ENCODE results near the gene NENF.

NENF gene

GRCh38 chr1:212432272-212432660 is 454 bp upstream of the NENF start:
- no peak for DNase-seq

- no peak for DNase-seq
Observed at GRCh38 chr1:212433577-212434462, 1.1 kb downstream of the NENF start.

GRCh38 chr1:212434992-212435391 is 2.3 kb downstream of the NENF start:
- no peak for DNase-seq

GRCh38 chr1:212437179-212437798 is 4.6 kb downstream of the NENF start:
- no peak for DNase-seq

DNA sequence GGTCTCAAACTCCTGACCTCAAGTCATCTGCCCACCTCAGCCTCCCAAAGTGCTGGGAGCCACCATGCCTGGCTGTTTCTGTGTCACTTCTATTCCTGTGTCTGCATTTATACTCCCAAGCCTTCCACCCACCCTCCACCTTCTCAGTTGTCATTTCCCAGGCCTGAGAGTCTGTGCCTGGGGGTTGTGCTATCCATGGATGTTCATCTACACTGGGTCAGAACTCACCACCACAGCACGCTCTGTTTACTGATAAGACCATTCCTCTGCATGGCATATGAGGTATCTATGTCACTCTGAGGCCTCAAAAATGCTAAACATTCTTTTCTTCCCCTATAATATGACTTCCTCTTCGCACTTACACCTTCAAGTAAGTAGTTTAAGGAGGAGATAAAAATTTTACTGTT is 6.1 kb downstream of the NENF start:
- DNase-seq, result no peak

GRCh38 chr1:212440419-212440818 is 7.7 kb downstream of the NENF start:
- DNase-seq, result no peak

- DNase-seq, result no peak
Observed at GRCh38 chr1:212442408-212442807, 9.7 kb downstream of the NENF start.

GRCh38 chr1:212446333-212446732 is 13.6 kb downstream of the NENF start:
- DNase-seq, result no peak

- DNase-seq, result no peak
Observed at GRCh38 chr1:212447478-212447877, 14.8 kb downstream of the NENF start.

- DNase-seq, result no peak
Observed at GRCh38 chr1:212450331-212450881, 17.7 kb downstream of the NENF start.

- DNase-seq, result no peak
Observed at GRCh38 chr1:212451416-212452322, 18.9 kb downstream of the NENF start.

DNA sequence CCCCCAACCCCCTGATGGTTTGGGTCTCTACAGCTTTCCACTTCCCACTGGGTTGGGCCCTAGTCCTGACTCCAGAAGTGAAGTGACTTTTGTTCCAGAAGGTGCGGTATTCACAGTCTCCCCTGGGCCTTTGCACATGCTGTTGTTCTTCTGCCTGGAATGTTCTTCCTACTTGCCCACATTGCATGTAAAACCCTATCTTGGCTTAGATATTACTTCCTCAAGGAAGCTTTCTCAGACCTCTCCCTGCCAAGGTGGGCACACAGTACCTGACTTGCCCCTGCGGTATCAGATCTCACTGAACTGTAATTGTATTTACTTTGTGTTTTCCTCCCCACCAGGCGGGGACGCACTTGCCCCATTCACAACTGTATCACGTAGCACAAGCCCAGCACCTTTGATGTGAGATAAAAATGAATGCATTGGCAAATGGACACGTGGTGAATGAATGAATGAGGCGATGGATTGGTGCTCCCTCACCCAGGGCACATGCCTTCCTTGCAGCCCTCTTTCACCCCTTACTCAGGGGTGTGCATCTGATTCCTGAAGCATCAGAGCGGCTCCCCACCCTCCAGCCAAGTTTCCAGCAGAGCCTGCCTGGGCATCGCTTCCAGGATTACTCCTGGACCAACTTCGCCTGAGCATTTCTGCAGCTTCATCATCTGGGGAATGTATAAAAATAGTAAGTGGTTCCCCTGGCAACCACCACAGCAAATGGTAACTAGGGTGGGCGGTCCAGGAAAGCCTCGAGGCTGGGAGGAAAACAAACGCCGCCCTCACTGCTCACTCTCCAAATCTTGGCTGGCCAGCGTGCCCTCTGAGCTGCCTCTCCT is 19.8 kb downstream of the NENF start:
- no peak for DNase-seq

GRCh38 chr1:212453156-212453857 is 20.6 kb downstream of the NENF start:
- no peak for DNase-seq

DNA sequence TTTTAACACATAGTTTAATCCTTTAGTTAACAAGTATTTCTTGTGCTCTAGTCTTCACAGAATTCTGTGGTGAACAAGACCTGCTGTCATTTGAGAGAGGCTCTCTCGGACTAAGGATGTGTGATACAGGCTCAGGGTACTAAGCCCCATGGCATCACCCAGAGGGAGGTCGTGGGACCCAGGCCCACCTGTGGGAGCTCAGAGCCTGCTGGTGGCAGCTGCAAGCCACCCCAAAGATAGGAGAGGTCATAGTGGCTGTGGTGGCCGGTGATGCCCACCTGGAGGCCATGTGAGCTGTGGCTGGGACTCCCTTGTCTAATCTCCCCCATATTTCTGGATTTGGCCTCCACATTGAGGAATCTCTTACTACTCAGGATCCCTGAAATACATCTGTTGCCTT is 22.0 kb downstream of the NENF start:
- no peak for DNase-seq

- no peak for DNase-seq
Observed at GRCh38 chr1:212455401-212455800, 22.7 kb downstream of the NENF start.

DNA sequence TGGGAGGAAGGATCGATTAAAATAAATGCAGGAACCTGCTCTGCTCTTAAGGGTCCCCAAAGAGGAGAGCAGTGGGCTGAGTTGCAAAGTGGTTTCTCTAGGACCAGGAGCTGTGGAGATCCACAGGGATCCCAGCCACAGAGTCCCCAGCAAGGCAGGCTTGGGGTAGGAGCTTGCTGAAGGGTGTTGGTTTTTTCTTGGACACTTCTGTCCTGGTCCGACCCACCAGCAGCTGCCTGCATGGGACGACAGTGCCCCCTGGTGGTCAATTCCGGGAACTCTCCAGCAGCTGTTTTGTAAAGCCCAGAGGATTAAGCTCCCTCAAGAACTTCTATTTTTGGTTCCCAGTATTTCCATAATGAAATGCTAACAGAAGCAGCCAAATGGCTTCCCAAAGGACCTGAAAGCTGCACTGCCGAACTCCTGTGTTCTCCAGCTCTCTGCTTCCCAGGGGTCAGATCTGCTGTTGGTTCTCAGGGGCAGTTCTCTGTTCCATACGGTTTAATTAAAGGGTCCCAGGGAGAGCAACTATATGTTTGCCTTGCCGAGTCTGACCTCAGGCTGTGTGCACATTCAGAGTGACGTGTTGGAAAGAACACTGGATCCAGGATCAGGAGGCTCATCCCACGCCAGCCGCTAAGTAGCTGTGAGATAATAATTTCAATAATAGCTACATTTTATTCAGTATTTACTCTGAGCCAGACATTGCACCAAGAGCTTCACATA is 23.2 kb downstream of the NENF start:
- peak; percentile 63 for DNase-seq

GRCh38 chr1:212457740-212458338 is 25.1 kb downstream of the NENF start:
- DNase-seq, result peak; percentile 31

- DNase-seq, result no peak
Observed at GRCh38 chr1:212458817-212459216, 26.1 kb downstream of the NENF start.

DNA sequence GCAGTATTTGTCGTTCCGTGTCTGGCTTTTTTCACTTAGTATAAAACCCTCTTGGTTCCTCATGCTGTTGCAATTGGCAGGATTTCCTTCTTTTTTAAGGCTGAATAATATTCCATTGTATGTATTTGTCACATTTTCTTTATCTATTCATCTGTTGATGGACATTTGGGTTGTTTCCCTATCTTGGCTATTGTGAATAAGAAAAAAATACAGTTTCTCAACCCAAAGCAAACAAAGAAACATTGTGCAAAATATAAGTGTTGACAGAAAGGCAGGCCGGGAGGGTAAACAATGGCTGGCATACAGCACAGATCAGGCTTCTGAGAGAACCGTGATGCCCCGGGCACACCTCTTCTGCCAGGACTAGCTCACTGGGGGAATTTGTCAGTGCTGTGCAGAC is 26.9 kb downstream of the NENF start:
- DNase-seq, result no peak

GRCh38 chr1:212460376-212460775 is 27.7 kb downstream of the NENF start:
- no peak for DNase-seq

All from NK-92 treated with Interleukin-12 subunit alpha and Interleukin-12 subunit beta, amount 100 ng/mL, for 24 hours (cell line).